Heart right ventricle (tissue), 16 donors: ENCODE measurements around the gene ACSF2. TPM values are rescaled to one million over a fixed set of nuclear protein-coding genes. Genes with fewer than 3 reads are reported as not detected.

ENCODE experiments used
- ATAC-seq, 8 donors: fragments of 200-7000 bp; cut with Tn5 transposase; one replicate each; pipeline ENCODE4 v1.9.1; 2020; ENCODE audit warnings: mild to moderate bottlenecking in 8 of 8, moderate library complexity in 8 of 8, moderate number of reproducible peaks in 1 of 8
- DNase-seq, 2 donors: peaks; one replicate each; pipeline ENCODE4 v3.0.0-alpha.2; 2020
- H3K27ac ChIP-seq, 10 donors: fragments of 200-600 bp; sonication (generic) in 2 of 10; one replicate each; pipeline versions ENCODE4 v1.5.0 to v1.8.0; 2020 to 2022; ENCODE audit warnings: mild to moderate bottlenecking in 3 of 10
- H3K27me3 ChIP-seq, 7 donors: fragments of 200-600 bp; one replicate each; pipeline ENCODE4 v1.8.0; 2021 to 2022; ENCODE audit warnings: mild to moderate bottlenecking in 2 of 7
- H3K36me3 ChIP-seq, 9 donors: fragments of 200-600 bp; sonication (generic) in 1 of 9; one replicate each; pipeline versions ENCODE4 v1.5.0 to v1.8.0; 2020 to 2022; ENCODE audit warnings: mild to moderate bottlenecking in 2 of 9
- H3K4me1 ChIP-seq, 9 donors: fragments of 200-600 bp; sonication (generic) in 1 of 9; one replicate each; pipeline versions ENCODE4 v1.5.0 to v1.8.0; 2020 to 2022; ENCODE audit warnings: mild to moderate bottlenecking in 4 of 9
- H3K4me3 ChIP-seq, 10 donors: fragments of 200-600 bp; sonication (generic) in 2 of 10; one replicate each; pipeline versions ENCODE4 v1.5.0 to v1.8.0; 2020 to 2022; ENCODE audit warnings: mild to moderate bottlenecking in 7 of 10, moderate library complexity in 2 of 10
- H3K9me3 ChIP-seq, 11 donors: fragments of 200-600 bp in 10 of 11; sonication (generic) in 2 of 11; one replicate each; pipeline versions ENCODE4 v1.5.0 to v1.8.0; 2013 to 2022; ENCODE audit warnings: mild to moderate bottlenecking in 2 of 11, control low read depth in 1 of 11, moderate library complexity in 1 of 11
- CTCF ChIP-seq, 9 donors: fragments of 200-600 bp; sonication (generic) in 2 of 9; IDR thresholded peaks; one replicate each; pipeline versions ENCODE4 v1.5.0 to v1.8.0; 2021 to 2022; ENCODE audit warnings: antibody characterized with exemption in 9 of 9, mild to moderate bottlenecking in 5 of 9, moderate library complexity in 1 of 9
- WGBS, 2 donors: extraction: QIAGEN DNeasy Blood & Tissue Kit; methylation state at CpG; one replicate each; pipeline ENCODE4 v1.1.7; 2013; ENCODE audit warnings: inconsistent platforms in 1 of 2; 5-methylcytosine and 5-hydroxymethylcytosine counted together
- intact Hi-C, 10 donors: fragments of 100-400 bp; cut with DNase I; formaldehyde crosslinking; loops; one replicate each; pipeline versions ENCODE4 v1.11.1 to v1.14.2; 2022
- polyA plus RNA-seq, 2 donors: library from polyadenylated mRNA; stranded (reverse); fragments of 200-250 nt; gene quantifications; one replicate each; pipeline ENCODE4 v1.2.3, GENCODE V29; 2013
- total RNA-seq, 10 donors: library from RNA; stranded (reverse); fragmentation: NEBNext Ultra II Directional in 3 of 10; extraction: Animal tissue kit (Norgen Biotek cat#: 25700) in 3 of 10; gene quantifications; one replicate each; pipeline versions ENCODE4 v1.2.1 to v1.2.4, GENCODE V29; 2021 to 2023
- donor health status: Arrhythmogenic right ventricular cardiomyopathy.
- donor health status: ischemic (EF 13 %, LVEDD 7.1; RV severe dilation, severe dysfunction).
- donor health status: healthy with polysubstance abuse.
- donor health status: DM: no; HTN: yes; CAD: no.
- donor health status: DM: no; HTN: no; CAD: no.
- donor health status: ischemic (EF 25% LVEDD 6.9; RV normal size, moderate dysfunction).
- donor health status: ischemic (EF 25% LVEDD 5.7; RV mildly dilated, moderate dysfunction).
- donor health status: healthy.
- donor health status: DM: yes; HTN: yes; CAD: no.
- donor health status: Ischemic cardiomyopathy.
- donor health status: ischemic (EF 35%, LVEDD 5.7; RV mildly dilated, moderate dysfunction).
- donor health status: nonischemic (EF 11% LVEDD 7.7; RV severe dilation, severe dysfunction).
- donor health status: DM: yes; HTN: yes; CAD: no.
- donor health status: PGD.
- donor health status: ischemic (EF 29% LVEDD 5.4; RV normal size, mild dysfunction).
- donor health status: nonischemic (EF 23%, LVEDD 6.1; RV moderate dilation, normal function).

Gene ACSF2
- total and polyA plus RNA-seq, 12 donors, result 7.9 to 45.0 (median 19.7) TPM

DNA sequence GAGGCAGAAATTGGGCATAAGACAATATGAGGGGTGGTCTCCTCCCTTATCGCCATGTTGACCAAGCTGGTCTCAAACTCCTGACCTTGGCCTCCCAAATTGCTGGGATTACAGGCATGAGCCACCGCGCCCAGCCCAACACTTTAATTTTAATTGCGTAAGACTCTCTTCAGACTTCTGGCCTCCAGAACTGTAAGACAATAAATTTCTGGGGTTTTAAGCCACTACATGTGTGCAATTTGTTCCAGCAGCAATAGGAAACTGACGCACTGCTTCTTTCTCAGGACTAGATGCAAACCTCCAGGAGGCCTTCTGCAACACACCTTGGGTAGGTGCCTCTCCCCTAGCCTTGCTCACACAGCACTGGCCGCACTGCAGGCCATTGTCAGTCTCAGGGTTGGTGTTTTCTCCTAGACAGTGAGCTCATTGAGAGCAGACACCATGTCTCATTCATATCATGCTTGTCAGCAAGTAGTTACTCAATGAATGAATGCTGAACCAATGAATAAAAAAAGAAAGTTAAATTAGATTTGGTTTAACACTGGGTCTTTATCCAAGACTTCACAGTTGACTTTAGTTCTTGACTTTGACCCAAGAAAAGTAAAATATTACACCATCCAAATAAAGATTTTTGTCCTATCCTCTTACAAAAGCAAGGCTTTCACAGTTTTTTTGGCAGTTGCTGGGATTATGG is 5.5 kb upstream of the ACSF2 start:
- Histone ChIP-seq H3K9me3 (no peaks in the 10 kb centered on the region), H3K4me3 (peak overlapping the region in 2 of 10 donors; percentile 29 to 38), H3K4me1 (peaks cover 3 to 48% (median 16%) of the 10 kb centered on the region in 9 donors), H3K27me3 (no peaks in the 10 kb centered on the region), H3K27ac (peak overlapping the region in 8 of 10 donors; percentile 28 to 83 (median 66)), H3K36me3 (no peaks in the 10 kb centered on the region)
- DNase-seq (no peak), ATAC-seq (peak in 6 of 8 donors; percentile 50 to 77 (median 62))
- TF ChIP-seq CTCF (IDR thresholded peaks at IDR 0.05), result no peak
- intact Hi-C loops, result no loop called here
- WGBS, 2 donors, result 86 to 89% methylated on average over 6 of the region's 6 CpGs

DNA sequence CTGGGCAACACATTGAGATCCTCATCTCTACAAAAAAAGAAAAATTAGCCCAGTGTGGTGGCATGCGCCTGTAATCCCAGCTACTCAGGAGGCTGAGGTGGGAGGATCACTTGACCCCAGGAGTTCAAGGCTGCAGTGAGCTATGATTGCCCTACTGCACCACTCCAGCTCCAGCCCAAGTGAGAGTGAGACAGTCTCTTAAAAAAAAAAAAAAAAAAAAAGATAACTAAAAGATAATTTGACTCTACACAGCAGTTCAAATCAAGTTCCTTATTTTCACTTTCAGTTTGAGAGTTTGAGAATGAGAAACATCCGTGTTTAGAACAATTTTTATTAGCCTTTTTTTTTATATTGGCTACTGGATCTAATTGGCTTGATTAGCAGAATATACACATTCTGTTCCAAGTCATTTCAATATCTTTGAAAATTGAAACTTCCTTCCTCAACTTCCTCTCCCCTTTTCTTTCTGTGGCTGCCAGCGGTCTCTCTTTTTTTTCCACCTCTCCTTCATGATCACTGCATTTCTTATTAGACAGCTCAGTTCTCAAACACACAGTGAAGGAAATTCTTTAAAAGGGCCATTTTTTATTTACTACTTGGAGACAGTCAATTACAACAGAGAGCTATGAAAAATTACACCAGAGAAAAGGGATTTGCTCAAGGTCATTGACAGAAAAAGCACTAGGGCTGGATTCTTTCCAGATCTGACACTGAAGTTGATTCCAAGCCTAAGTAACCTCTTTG is 4.5 kb upstream of the ACSF2 start:
- DNase-seq, result no peak
- ATAC-seq, result no peak
- H3K4me1 ChIP-seq, result peaks cover 7 to 53% (median 19%) of the 10 kb centered on the region in 9 donors
- no peak for TF ChIP-seq CTCF (IDR thresholded peaks at IDR 0.05)
- H3K9me3 ChIP-seq, result no peaks in the 10 kb centered on the region
- intact Hi-C loops, result no loop called here
- peak overlapping the region in 9 of 10 donors; percentile 28 to 83 (median 61) for H3K27ac ChIP-seq
- H3K4me3 ChIP-seq, result peak overlapping the region in 7 of 10 donors; percentile 6 to 38 (median 29)
- H3K36me3 ChIP-seq, result no peaks in the 10 kb centered on the region
- H3K27me3 ChIP-seq, result no peaks in the 10 kb centered on the region
- WGBS, 2 donors, result 48 to 51% methylated on average over 3 of the region's 3 CpGs

DNA sequence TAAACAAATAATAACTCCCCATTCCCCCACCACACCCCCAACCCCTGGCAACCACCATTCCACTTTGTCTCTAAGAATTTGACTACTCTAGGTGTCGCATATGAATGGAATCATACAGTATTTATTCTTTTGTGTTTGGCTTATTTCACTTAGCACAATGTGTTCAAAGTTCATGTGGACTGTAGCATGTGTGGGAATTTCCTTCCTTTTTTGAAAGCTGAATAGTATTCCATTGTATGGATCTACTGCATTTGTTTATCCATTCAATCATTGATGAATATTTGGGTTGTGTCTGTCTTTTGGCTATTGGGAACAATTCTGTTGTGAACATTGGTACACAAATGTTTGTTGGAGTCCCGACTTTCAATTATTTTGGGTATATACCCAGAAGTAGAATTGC is 3.3 kb upstream of the ACSF2 start:
- Histone ChIP-seq H3K4me3 (no peak overlapping the region), H3K4me1 (peaks cover 9 to 66% (median 32%) of the 10 kb centered on the region in 9 donors), H3K27ac (no peak overlapping the region), H3K9me3 (no peaks in the 10 kb centered on the region), H3K27me3 (no peaks in the 10 kb centered on the region), H3K36me3 (no peaks in the 10 kb centered on the region)
- WGBS, 2 donors, result 97% methylated on average over 2 of the region's 2 CpGs
- ATAC-seq (no peak), DNase-seq (no peak)
- TF ChIP-seq CTCF (IDR thresholded peaks at IDR 0.05), result no peak
- intact Hi-C loops, result no loop called here

DNA sequence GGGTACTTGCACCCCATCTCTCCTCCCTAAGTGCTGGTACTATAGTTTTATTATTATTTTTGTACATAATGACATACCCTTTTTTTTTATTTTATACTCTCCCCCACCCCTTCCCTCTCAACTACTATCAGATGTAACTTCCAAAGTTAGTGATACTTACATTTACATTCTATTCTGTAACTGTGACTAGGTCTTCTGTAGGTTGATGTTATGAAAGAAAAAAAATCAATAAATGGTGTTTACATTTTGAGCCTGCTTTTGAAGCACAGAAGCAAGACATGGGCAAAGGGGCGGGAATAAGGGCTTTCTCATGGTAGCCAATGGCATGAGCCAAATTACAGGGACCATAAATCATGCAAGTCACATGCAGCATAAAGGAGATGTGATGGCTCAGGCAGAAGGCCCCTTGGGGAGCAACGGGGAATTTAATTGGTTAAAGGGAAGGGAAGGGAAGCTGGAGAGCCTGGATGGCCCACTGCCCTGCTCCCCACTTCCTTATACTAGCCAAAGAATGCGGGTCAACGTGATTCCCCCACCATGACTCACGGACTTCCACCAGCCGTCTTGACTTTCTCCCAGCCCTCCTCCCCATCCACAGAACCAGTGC is 2.4 kb upstream of the ACSF2 start:
- ATAC-seq, result peak in 1 of 8 donors; percentile 15
- peaks cover 9 to 66% (median 35%) of the 10 kb centered on the region in 9 donors for H3K4me1 ChIP-seq
- H3K27ac ChIP-seq, result peak overlapping the region in 1 of 10 donors; percentile 54
- DNase-seq, result no peak
- H3K4me3 ChIP-seq, result no peak overlapping the region
- no peaks in the 10 kb centered on the region for H3K27me3 ChIP-seq
- WGBS, 2 donors, result 64 to 66% methylated on average over 6 of the region's 6 CpGs
- H3K9me3 ChIP-seq, result no peaks in the 10 kb centered on the region
- no peaks in the 10 kb centered on the region for H3K36me3 ChIP-seq
- intact Hi-C loops, result no loop called here
- TF ChIP-seq CTCF (IDR thresholded peaks at IDR 0.05), result no peak
